HCT116 (cell line): ENCODE results near the gene C5orf63.

Source experiments
- CBX3 ChIP-seq: IDR thresholded peaks from 2 replicates; pipeline ENCODE4 v1.6.1; 2012; ENCODE audit warnings: low read depth
- JUND ChIP-seq: IDR thresholded peaks from 2 replicates; pipeline ENCODE4 v1.6.1; 2012
- POLR2A ChIP-seq: IDR thresholded peaks from 2 replicates; pipeline ENCODE4 v1.7.0; 2011; ENCODE audit warnings: borderline replicate concordance; ENCODE audit not compliant: insufficient read depth, insufficient read length; ENCODE audit errors: extremely low read depth
- POLR2AphosphoS5 ChIP-seq: IDR thresholded peaks from 2 replicates; pipeline ENCODE4 v1.6.1; 2011; ENCODE audit warnings: mild to moderate bottlenecking, low read depth, low read length, moderate library complexity
- ZBTB33 ChIP-seq: IDR thresholded peaks from 2 replicates; pipeline ENCODE4 v1.6.1; 2011; ENCODE audit warnings: mild to moderate bottlenecking, low read length, moderate library complexity; ENCODE audit not compliant: insufficient replicate concordance; ENCODE audit errors: extremely low read depth
- ZNF274 ChIP-seq: fragments of 200-500 bp; sonication (Bioruptor generic); IDR thresholded peaks from 2 replicates; pipeline ENCODE4 v1.6.1; 2014; ENCODE audit warnings: mild to moderate bottlenecking, low read depth, low read length, inconsistent platforms
- TF ChIP-seq, protein P1 (sequence below), 3 experiments: fragments of 200-600 bp in 1 of 3; sonication (generic) in 1 of 3; IDR thresholded peaks in 2 of 3; conservative IDR thresholded peaks in 1 of 3; 2 replicates each; pipeline ENCODE4 v1.5.1; 2012 to 2017; ENCODE audit warnings: low read depth in 2 of 3, low read length in 2 of 3, antibody characterized with exemption in 1 of 3, borderline replicate concordance in 1 of 3, control low read depth in 1 of 3, mild to moderate bottlenecking in 1 of 3, mixed read lengths in 1 of 3, mixed run types in 1 of 3, moderate library complexity in 1 of 3; ENCODE audit not compliant: insufficient read depth in 1 of 3
- TF ChIP-seq, protein P2 (sequence below): IDR thresholded peaks from 2 replicates; pipeline ENCODE4 v1.6.1; 2012; ENCODE audit warnings: low read depth

GRCh38 chr5:127096328-127096993 lies 23.2 kb upstream of the C5orf63 start:
- TF ChIP-seq, protein P1, sequence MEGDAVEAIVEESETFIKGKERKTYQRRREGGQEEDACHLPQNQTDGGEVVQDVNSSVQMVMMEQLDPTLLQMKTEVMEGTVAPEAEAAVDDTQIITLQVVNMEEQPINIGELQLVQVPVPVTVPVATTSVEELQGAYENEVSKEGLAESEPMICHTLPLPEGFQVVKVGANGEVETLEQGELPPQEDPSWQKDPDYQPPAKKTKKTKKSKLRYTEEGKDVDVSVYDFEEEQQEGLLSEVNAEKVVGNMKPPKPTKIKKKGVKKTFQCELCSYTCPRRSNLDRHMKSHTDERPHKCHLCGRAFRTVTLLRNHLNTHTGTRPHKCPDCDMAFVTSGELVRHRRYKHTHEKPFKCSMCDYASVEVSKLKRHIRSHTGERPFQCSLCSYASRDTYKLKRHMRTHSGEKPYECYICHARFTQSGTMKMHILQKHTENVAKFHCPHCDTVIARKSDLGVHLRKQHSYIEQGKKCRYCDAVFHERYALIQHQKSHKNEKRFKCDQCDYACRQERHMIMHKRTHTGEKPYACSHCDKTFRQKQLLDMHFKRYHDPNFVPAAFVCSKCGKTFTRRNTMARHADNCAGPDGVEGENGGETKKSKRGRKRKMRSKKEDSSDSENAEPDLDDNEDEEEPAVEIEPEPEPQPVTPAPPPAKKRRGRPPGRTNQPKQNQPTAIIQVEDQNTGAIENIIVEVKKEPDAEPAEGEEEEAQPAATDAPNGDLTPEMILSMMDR (IDR thresholded peaks at IDR 0.05 in 2 of 3, conservative IDR thresholded peaks at IDR 0.05 in 1 of 3; ENCODE audit: borderline replicate concordance in 1 of 3, insufficient read depth in 1 of 3, low read depth in 2 of 3, low read length in 2 of 3), result no peak
- TF ChIP-seq POLR2A (no peak), POLR2AphosphoS5 (no peak), ZBTB33 (no peak), JUND (no peak), ZNF274 (no peak), CBX3 (no peak)
- TF ChIP-seq, protein P2, sequence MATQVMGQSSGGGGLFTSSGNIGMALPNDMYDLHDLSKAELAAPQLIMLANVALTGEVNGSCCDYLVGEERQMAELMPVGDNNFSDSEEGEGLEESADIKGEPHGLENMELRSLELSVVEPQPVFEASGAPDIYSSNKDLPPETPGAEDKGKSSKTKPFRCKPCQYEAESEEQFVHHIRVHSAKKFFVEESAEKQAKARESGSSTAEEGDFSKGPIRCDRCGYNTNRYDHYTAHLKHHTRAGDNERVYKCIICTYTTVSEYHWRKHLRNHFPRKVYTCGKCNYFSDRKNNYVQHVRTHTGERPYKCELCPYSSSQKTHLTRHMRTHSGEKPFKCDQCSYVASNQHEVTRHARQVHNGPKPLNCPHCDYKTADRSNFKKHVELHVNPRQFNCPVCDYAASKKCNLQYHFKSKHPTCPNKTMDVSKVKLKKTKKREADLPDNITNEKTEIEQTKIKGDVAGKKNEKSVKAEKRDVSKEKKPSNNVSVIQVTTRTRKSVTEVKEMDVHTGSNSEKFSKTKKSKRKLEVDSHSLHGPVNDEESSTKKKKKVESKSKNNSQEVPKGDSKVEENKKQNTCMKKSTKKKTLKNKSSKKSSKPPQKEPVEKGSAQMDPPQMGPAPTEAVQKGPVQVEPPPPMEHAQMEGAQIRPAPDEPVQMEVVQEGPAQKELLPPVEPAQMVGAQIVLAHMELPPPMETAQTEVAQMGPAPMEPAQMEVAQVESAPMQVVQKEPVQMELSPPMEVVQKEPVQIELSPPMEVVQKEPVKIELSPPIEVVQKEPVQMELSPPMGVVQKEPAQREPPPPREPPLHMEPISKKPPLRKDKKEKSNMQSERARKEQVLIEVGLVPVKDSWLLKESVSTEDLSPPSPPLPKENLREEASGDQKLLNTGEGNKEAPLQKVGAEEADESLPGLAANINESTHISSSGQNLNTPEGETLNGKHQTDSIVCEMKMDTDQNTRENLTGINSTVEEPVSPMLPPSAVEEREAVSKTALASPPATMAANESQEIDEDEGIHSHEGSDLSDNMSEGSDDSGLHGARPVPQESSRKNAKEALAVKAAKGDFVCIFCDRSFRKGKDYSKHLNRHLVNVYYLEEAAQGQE, result no peak
